AG09309 (cell line): ENCODE data around the gene MTG1.

Experiments
- DNase-seq: peaks from one replicate; pipeline ENCODE4 v3.0.0-alpha.2; 2010; ENCODE audit warnings: low read depth
- H3K4me3 ChIP-seq: 2 replicates; pipeline ENCODE4 v1.5.1; 2011; ENCODE audit warnings: mild to moderate bottlenecking, low read depth, low read length, moderate library complexity; ENCODE audit not compliant: control insufficient read depth
- TF ChIP-seq, protein P1 (sequence below): IDR thresholded peaks from 2 replicates; pipeline ENCODE4 v1.5.1; 2011; ENCODE audit warnings: mild to moderate bottlenecking, low read depth, low read length, inconsistent platforms; ENCODE audit not compliant: insufficient read depth, control insufficient read depth; ENCODE audit errors: missing control alignments

Gene MTG1

DNA sequence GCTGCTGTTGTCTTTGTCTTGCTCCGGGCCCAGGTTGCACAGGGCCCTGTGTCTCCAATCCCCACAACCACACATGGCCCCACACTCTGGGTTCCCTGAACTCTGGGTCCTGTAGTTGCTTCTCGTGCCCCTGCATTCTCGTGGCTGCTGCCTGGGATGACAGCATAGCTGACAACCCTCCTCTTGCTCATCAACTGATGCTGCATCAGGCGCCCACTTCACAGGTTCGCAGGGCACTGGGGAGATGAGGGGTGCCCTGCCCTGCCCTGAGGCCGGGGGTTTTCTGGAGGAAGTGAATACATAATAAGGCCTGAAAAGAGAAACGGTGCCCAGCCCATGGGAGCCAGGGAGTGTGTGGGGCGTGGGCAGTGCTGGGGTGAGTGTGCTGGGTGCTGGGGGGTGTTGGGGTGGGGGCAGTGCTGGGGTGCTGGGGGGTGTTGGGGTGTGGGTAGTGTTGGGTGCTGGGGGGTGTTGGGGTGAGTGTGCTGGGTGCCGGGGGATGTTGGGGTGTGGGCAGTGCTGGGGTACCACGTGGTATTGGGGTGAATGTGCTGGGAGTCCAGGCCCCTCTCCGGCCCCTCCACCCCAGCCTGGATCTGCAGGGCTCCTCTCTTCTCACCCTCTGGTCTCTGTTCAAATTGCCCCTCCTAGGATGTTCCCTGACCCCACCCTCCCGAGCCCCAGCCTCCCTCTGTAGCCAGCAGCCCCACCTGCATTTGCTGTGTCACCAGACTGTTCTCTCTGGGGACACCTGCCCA lies 2.0 kb upstream of the MTG1 start:
- DNase-seq, result no peak
- TF ChIP-seq, protein P1, sequence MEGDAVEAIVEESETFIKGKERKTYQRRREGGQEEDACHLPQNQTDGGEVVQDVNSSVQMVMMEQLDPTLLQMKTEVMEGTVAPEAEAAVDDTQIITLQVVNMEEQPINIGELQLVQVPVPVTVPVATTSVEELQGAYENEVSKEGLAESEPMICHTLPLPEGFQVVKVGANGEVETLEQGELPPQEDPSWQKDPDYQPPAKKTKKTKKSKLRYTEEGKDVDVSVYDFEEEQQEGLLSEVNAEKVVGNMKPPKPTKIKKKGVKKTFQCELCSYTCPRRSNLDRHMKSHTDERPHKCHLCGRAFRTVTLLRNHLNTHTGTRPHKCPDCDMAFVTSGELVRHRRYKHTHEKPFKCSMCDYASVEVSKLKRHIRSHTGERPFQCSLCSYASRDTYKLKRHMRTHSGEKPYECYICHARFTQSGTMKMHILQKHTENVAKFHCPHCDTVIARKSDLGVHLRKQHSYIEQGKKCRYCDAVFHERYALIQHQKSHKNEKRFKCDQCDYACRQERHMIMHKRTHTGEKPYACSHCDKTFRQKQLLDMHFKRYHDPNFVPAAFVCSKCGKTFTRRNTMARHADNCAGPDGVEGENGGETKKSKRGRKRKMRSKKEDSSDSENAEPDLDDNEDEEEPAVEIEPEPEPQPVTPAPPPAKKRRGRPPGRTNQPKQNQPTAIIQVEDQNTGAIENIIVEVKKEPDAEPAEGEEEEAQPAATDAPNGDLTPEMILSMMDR, result no peak

DNA sequence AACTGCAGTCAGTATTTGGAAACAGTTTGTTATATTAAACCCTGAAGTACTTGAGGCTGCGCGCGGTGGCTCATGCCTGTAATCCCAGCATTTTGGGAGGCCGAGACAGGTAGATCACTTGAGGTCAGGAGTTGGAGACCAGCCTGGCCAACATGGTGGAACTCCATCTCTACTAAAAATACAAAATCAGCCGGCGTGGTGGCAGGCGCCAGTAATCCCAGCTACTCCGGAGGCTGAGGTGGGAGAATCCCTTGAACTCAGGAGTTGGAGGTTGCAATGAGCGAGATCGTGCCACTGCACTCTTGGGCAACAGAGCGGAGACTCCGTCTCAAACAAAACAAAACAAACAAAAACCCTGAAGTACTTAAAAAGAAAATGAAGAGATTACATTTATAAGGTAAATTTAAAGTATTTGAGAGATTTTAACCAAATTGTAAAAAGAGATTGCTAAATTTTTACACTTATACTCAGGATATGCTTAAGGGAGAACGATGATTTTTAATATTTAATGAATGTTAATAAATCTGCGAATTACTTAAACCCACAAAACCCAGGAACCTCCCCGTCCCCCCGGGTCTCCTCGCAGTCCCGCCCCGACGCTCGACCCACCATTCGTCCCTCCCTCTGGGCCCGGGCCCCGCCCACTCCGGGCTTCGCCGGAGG lies 425 bp upstream of the MTG1 start:
- no peak for DNase-seq
- TF ChIP-seq, protein P1, result no peak
- peak overlapping the region; percentile 90 for H3K4me3 ChIP-seq

More for the DNA sequence above, 2.0 kb upstream of the MTG1 start:
- no peak overlapping the region for H3K4me3 ChIP-seq

DNA sequence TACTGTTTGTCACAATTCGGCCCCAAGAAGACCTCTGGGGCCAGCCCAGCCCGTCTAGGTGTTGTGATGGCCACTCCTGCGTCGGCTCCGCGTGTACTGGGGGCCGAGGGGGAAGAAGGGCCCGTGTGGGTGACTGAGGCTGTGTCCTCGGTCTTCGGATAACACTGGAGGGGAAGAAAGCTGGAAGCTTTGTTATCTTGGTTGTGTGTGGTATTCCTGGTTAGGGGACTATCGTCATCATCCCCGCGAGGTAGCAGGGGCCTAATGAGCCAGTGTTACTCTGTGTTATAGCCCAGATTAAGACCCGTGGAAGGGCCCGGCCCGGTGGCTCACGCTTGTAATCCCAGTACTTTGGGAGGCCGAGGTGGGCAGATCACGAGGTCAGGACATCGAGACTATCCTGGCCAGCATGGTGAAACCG lies 854 bp downstream of the MTG1 start:
- peak overlapping the region; percentile 90 for H3K4me3 ChIP-seq
- TF ChIP-seq, protein P1, result no peak
- no peak for DNase-seq

DNA sequence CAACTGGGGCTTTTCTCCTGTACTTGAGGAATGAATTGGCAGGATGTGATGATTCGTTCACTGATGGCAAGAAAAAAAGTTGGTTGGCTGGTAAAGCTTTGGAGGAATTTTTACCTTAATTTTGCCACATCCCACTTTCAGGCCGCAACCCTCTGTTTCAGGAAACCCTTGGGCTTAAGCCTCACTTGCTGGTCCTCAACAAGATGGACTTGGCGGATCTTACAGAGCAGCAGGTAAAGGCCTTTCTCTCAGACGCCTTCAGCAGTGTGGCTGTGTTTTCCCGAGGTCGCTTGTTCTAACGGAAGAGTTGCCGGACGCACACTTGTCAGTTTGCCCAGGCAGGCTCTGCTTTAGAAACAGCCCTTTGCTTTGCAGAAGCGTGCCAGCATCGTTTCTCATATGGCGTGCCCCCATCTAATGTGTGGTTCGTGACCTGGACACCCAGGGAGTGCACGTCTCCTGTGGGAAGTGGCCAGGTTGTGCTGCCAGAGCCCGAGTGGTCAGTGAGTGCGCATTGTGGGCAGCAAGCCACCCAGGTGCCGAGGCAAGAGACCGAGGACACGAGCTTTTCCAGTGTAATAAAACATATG lies 2.2 kb downstream of the MTG1 start:
- TF ChIP-seq, protein P1, result no peak
- no peak overlapping the region for H3K4me3 ChIP-seq
- no peak for DNase-seq

DNA sequence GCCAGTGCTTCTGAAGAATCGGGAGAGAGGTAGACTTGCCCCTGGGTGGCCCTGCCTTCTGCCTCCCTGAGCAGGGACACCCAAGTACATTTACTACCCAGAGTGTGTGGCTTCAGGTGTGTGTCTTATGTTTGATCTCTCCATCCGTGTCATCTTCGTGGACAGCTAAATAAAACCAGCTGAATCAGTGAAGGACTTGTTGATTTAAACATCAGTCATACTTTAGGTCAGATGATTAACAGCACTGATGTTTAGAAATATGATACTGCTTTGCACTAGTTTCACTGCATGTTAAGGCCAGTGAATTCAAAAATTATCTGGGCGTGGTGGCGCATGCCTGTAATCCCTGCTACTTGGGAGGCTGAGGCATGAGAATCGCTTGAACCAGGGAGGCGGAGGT lies 4.0 kb downstream of the MTG1 start:
- TF ChIP-seq, protein P1, result no peak
- DNase-seq, result no peak
- H3K4me3 ChIP-seq, result no peak overlapping the region

DNA sequence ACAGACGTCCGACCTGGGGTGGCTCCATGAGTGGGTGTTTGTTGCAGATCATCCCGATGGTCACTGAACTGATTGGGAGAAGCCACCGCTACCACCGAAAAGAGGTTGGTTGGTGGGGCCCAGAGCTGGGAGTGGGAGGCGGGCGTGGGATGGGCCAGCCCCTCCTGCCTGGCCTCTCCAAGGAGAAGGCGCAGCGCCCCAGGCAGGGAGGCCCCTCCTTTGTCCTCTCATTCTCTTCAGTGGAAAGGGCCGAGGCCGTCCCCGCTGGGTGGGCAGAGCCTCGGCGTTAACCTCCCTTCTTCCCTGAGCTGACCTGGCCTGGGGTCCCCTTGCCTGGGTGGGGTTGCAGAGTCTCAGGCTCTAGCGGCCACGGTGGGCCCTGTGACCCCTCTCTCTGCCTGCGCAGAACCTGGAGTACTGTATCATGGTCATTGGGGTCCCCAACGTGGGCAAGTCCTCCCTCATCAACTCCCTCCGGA lies 5.2 kb downstream of the MTG1 start:
- no peak overlapping the region for H3K4me3 ChIP-seq
- DNase-seq, result no peak
- TF ChIP-seq, protein P1, result no peak
